Measurements from ENCODE around the gene CHRM4. TPM values are rescaled to one million over a fixed set of nuclear protein-coding genes. Genes with fewer than 3 reads are reported as not detected.
A peak's percentile ranks its signal among the peaks of the same experiment; 100 is the strongest.

Gene CHRM4
- total and polyA plus RNA-seq, 12 donors: 0.14 to 0.81 (median 0.39) TPM; not detected in 6

DNA sequence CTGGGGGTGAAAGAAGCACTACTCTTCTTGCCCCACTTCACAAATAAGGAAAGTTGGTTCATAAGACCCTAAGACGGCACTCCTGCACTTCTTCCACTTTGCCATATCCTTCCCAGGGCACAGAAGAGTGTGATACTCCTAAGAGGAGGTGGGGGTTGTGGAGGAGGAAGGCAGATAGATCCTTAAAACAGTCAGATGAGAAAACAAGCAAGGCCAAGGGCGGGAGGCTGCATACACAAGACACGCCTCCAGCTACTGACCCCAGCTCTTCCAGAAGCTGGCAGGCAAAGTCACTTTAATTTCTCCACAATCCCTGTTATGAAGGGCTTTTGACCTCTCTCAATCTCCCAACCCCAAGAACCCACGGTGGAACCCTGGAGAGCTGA lies 1.6 kb upstream of the CHRM4 start:
- H3K27ac ChIP-seq: no peak overlapping the region
- no peak for DNase-seq
- no peak overlapping the region for H3K4me3 ChIP-seq
- TF ChIP-seq CTCF (IDR thresholded peaks at IDR 0.05): no peak
- no peak for TF ChIP-seq POLR2A (IDR thresholded peaks at IDR 0.05)
- H3K4me1 ChIP-seq (replicated peaks in 1 of 2): peaks cover 19 to 40% of the 10 kb centered on the region in 2 donors
- peaks cover 0 to 21% of the 10 kb centered on the region in 2 donors for H3K36me3 ChIP-seq (replicated peaks in 1 of 2)
- no peaks in the 10 kb centered on the region for H3K9me3 ChIP-seq (replicated peaks in 1 of 3)
- intact Hi-C loops (cut with DNase I): loop anchor here in 1 of 2 donors (10.0 kb wide), 1 partner anchor 72 kb away; no protein-coding TSS in a partner anchor
- 46 to 69% (median 59%) methylated on average over 4 of the region's 4 CpGs for WGBS, 4 donors
- H3K27me3 ChIP-seq: peaks cover 19% of the 10 kb centered on the region

DNA sequence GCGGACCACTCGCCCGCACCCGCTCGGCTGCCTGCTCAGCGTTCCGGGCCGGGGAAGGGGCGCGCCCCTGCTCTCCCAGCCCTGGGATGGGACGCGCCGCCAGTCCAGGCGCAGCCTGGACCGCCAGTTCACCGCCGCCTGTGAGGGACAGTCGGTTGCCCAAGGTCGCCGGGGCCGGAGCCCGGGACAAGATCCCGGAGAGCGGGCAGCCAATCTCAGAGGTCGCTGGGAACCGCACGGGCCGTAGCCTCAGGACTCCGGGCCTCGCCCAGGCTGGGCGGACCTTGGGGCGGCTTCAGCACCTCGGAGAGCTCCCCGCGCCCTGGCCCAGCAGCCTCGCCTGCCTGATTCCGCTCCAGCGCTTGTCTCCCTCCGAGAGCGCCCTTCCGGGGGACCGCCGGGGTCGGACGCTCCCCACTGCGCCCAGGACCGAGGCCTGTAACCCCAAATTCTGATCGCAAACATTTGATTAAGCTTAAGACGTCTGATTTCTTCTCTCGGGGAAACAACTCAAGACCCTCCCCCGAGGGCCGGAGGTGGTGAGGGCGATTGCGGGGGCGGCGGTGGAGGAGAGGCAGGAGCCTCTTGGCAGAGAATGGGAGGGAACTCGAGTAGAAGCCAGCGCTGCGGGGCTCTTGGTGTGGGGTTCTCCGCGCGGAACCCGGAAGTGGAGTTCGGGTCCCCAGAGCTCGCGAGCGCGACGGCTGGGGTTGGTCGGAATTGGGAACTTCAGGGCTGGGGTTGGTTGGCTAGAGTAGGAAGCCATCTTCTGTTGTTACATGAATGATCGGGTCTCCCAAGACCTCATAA lies 1.1 kb upstream of the CHRM4 start:
- Histone ChIP-seq H3K36me3 (replicated peaks in 1 of 2) (peaks cover 0 to 15% of the 10 kb centered on the region in 2 donors), H3K27me3 (peaks cover 19% of the 10 kb centered on the region), H3K9me3 (replicated peaks in 1 of 3) (no peaks in the 10 kb centered on the region), H3K4me3 (peak overlapping the region in 2 of 4 donors; percentile 22 to 61), H3K4me1 (replicated peaks in 1 of 2) (peaks cover 19 to 40% of the 10 kb centered on the region in 2 donors), H3K27ac (no peak overlapping the region)
- 2 to 8% (median 3%) methylated on average over 21 to 71 of the region's 71 CpGs for WGBS, 4 donors
- DNase-seq: peak; percentile 91 to 94 (median 92)
- TF ChIP-seq POLR2A (IDR thresholded peaks at IDR 0.05) (no peak), CTCF (IDR thresholded peaks at IDR 0.05) (peak in 1 of 6 experiments; percentile 1)
- intact Hi-C loops (cut with DNase I): loop anchor here in 1 of 2 donors (10.0 kb wide), 1 partner anchor 72 kb away; no protein-coding TSS in a partner anchor

GRCh38 chr11:46391186-46391577 lies 394 bp downstream of the CHRM4 start:
- 0 to 6% (median 1%) methylated on average over 4 to 30 of the region's 31 CpGs; no CpG with 5 or more reads in 1 of the 4 donors for WGBS, 4 donors
- peaks cover 19% of the 10 kb centered on the region for H3K27me3 ChIP-seq
- no peak for TF ChIP-seq CTCF (IDR thresholded peaks at IDR 0.05)
- no peak for TF ChIP-seq POLR2A (IDR thresholded peaks at IDR 0.05)
- peak overlapping the region in 1 of 4 donors; percentile 61 for H3K4me3 ChIP-seq
- H3K9me3 ChIP-seq (replicated peaks in 1 of 3): no peaks in the 10 kb centered on the region
- intact Hi-C loops (cut with DNase I): loop anchor here in 1 of 2 donors (10.0 kb wide), 1 partner anchor 74 kb away; no protein-coding TSS in a partner anchor
- DNase-seq: no peak
- H3K4me1 ChIP-seq (replicated peaks in 1 of 2): peaks cover 19 to 40% of the 10 kb centered on the region in 2 donors
- H3K27ac ChIP-seq: no peak overlapping the region
- H3K36me3 ChIP-seq (replicated peaks in 1 of 2): peaks cover 0 to 1% of the 10 kb centered on the region in 2 donors

DNA sequence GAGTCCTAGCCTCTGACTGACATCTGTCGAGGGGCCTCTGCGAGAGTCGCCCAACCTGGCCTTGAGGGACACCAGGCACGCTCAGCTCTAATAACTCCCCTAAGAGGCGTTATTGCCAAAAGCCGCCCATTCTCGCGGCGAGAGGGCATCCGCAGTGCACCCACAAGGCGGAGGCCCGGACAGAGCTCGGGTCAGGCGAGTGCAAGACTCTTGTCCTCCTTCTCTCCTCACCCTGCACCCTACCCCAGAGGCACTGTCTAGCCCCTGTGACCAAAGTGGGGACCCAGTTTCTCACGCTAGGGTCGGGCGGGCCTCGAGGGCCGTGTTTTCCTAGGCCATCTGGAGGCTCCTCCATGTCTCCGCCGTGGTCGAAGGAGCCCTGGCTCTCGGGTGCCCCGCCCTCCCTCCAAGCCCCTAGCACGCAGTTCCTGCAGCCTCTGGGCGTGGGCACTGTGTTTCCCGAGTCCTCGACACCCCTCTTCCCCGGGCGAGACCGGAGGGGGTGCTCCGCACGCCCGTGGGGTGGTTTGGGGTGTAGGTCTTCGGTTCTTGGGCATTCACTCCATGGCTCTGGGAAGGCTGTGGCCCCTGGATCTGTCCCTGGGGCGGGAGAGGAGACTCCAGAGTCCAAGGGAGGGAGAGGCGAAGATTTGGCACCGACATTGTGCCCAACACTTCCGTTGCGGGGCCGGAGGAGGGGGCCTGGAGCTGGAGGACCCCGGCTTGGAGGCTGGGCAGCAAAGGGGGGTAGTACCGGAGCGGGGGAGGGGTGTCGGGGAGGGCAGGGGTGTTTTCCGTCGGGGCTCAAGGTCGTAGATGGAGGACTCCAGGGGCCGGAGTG lies 1.0 kb downstream of the CHRM4 start:
- H3K4me3 ChIP-seq: no peak overlapping the region

More for the DNA sequence above, 1.0 kb downstream of the CHRM4 start:
- DNase-seq: peak in 2 of 7 donors; percentile 24 to 57
- intact Hi-C loops (cut with DNase I): loop anchor here in 1 of 2 donors (10.0 kb wide), 1 partner anchor 74 kb away; no protein-coding TSS in a partner anchor
- Histone ChIP-seq H3K27ac (no peak overlapping the region), H3K36me3 (replicated peaks in 1 of 2) (no peaks in the 10 kb centered on the region), H3K9me3 (replicated peaks in 1 of 3) (no peaks in the 10 kb centered on the region), H3K27me3 (peaks cover 19% of the 10 kb centered on the region), H3K4me1 (replicated peaks in 1 of 2) (peaks cover 19 to 40% of the 10 kb centered on the region in 2 donors)
- TF ChIP-seq POLR2A (IDR thresholded peaks at IDR 0.05) (no peak), CTCF (IDR thresholded peaks at IDR 0.05) (no peak)
- WGBS, 4 donors: 16 to 26% (median 18%) methylated on average over 12 to 49 of the region's 49 CpGs
